RPMI7951 (cell line): ENCODE results near the gene LIF. TPM values are rescaled to one million over a fixed set of nuclear protein-coding genes. Genes with fewer than 3 reads are reported as not detected.
A peak's percentile ranks its signal among the peaks of the same experiment; 100 is the strongest.
"Not testable (repeated sequence)": the region's sequence is repeated elsewhere in the genome, so short reads cannot be mapped to it uniquely, and the experiment has no call there.

ENCODE experiments used
- DNase-seq: peaks from one replicate; pipeline ENCODE4 v3.0.0-alpha.2; 2012; ENCODE audit warnings: low read depth
- total RNA-seq: library from RNA; depleted of rRNA; stranded (reverse); fragments of >200 nt; shearing (Covaris generic); gene quantifications from 2 replicates; pipeline ENCODE4 v1.2.3, GENCODE V29; 2014

The LIF gene
- total RNA-seq, 1 experiment from 2014 or later, result 4.1 TPM

GRCh38 chr22:30209642-30210041 is 36.9 kb downstream of the LIF start:
- no peak for DNase-seq

- DNase-seq, result peak; percentile 98
Observed at GRCh38 chr22:30208631-30209603, 37.6 kb downstream of the LIF start.

- peak; percentile 96 for DNase-seq
Observed at GRCh38 chr22:30206944-30207343, 39.6 kb downstream of the LIF start.

GRCh38 chr22:30205281-30206115 is 41.1 kb downstream of the LIF start:
- peak; percentile 99 for DNase-seq

GRCh38 chr22:30204742-30205111 is 41.8 kb downstream of the LIF start:
- peak; percentile 96 for DNase-seq

- DNase-seq, result peak; percentile 93
Observed at GRCh38 chr22:30204015-30204741, 42.4 kb downstream of the LIF start.

GRCh38 chr22:30202531-30203006 is 44.0 kb downstream of the LIF start:
- DNase-seq, result no peak

GRCh38 chr22:30201945-30202344 is 44.6 kb downstream of the LIF start:
- DNase-seq, result peak; percentile 65

- DNase-seq, result not testable (repeated sequence)
Observed at GRCh38 chr22:30200905-30201304, 45.7 kb downstream of the LIF start.

GRCh38 chr22:30198921-30199320 is 47.6 kb downstream of the LIF start:
- DNase-seq, result no peak

GRCh38 chr22:30198152-30198825 is 48.3 kb downstream of the LIF start:
- DNase-seq, result no peak

- DNase-seq, result no peak
Observed at GRCh38 chr22:30197389-30197788, 49.2 kb downstream of the LIF start.

GRCh38 chr22:30196880-30197336 is 49.7 kb downstream of the LIF start:
- DNase-seq, result no peak

GRCh38 chr22:30196141-30196879 is 50.2 kb downstream of the LIF start:
- DNase-seq, result peak; percentile 99

- peak; percentile 79 for DNase-seq
Observed at GRCh38 chr22:30195245-30196140, 51.1 kb downstream of the LIF start.

GRCh38 chr22:30193031-30193775 is 53.4 kb downstream of the LIF start:
- no peak for DNase-seq

GRCh38 chr22:30192427-30192826 is 54.1 kb downstream of the LIF start:
- DNase-seq, result no peak

GRCh38 chr22:30191040-30191701 is 55.4 kb downstream of the LIF start:
- DNase-seq, result no peak
